LNCaP clone FGC (cell line): ENCODE measurements around the gene GPC5.
"Not testable (repeated sequence)": the region's sequence is repeated elsewhere in the genome, so short reads cannot be mapped to it uniquely, and the experiment has no call there.

ENCODE experiments used
- DNase-seq: peaks from one replicate; pipeline ENCODE4 v3.0.0-alpha.2; 2011; ENCODE audit warnings: low read depth
- H3K4me3 ChIP-seq: 2 replicates; pipeline ENCODE4 v1.5.1; 2011; ENCODE audit warnings: mild to moderate bottlenecking, low read depth, low read length, control low read depth
- TF ChIP-seq, protein P1 (sequence below): IDR thresholded peaks from 2 replicates; pipeline ENCODE4 v1.5.1; 2012; ENCODE audit warnings: mild to moderate bottlenecking; ENCODE audit not compliant: control insufficient read depth, insufficient read depth; ENCODE audit errors: extremely low read depth

Gene GPC5

DNA sequence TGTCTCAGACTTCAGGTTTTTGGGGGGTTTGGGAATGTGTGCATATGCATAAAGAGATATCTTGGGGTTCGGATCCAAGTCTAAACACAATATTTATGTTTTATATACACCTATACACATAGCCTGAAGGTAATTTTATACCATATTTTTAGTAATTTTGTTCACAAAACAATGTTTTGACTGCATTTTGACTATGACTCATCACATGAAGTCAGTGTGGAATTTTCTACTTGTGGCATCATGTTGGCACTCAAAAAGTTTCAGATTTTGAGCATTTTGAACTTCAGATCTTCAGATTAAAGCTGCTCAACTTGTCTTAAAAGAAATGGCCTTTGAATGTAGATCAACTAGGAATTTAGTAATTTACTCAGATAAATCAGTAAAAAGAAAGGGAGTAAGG, 1115.3 kb downstream of the GPC5 start:
- no peak overlapping the region for H3K4me3 ChIP-seq
- DNase-seq, result no peak
- TF ChIP-seq, protein P1, sequence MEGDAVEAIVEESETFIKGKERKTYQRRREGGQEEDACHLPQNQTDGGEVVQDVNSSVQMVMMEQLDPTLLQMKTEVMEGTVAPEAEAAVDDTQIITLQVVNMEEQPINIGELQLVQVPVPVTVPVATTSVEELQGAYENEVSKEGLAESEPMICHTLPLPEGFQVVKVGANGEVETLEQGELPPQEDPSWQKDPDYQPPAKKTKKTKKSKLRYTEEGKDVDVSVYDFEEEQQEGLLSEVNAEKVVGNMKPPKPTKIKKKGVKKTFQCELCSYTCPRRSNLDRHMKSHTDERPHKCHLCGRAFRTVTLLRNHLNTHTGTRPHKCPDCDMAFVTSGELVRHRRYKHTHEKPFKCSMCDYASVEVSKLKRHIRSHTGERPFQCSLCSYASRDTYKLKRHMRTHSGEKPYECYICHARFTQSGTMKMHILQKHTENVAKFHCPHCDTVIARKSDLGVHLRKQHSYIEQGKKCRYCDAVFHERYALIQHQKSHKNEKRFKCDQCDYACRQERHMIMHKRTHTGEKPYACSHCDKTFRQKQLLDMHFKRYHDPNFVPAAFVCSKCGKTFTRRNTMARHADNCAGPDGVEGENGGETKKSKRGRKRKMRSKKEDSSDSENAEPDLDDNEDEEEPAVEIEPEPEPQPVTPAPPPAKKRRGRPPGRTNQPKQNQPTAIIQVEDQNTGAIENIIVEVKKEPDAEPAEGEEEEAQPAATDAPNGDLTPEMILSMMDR, result no peak

DNA sequence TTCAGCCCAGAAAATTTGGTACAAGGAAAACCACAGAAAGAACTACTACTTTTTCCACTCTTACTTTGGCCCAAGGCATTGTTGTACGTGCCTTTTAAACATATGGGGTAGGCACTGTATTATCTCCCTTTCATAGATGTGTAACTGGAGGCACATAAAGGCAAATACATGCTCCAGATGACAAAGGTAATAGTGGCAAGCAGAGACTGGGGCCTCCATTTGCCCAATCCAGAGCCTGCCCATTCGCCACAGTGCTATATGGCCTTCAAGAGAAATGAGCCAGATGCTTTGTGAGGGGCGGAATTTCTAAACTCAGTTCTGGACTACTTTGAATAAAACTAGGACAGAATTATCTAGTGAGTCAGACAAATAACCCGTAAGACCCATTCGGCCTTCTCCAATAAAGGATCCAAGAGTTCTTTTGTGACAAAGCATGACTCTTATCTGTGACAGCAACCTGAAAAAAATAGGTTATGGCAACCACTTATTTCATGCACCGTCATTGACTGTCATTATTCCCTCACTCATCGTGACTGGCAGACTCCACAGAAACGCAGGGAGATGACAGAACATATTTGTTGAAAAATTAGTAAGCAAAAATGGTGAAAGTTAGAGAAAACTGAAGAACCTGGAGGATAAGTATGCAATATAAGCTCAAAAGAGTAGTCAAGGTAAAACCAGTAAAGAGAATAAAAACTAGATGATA, 1116.2 kb downstream of the GPC5 start:
- TF ChIP-seq, protein P1, result no peak
- H3K4me3 ChIP-seq, result no peak overlapping the region
- DNase-seq, result no peak

DNA sequence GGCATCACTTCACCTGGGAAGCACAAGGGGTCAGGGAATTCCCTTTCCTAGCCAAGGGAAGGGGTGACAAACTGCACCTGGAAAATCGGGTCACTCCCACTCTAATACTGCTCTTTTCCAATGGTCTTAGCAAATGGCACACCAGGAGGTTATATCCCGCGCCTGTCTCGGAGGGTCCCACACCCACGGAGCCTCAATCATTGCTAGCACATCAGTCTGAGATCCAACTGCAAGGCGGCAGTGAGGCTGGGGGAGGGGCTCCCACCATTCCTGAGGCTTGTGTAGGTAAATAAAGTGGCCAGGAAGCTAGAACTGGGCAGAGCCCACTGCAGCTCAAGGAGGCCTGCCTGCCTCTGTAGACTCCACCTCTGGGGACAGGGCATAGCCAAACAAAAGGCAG, 1118.5 kb downstream of the GPC5 start:
- not testable (repeated sequence) for H3K4me3 ChIP-seq, DNase-seq

DNA sequence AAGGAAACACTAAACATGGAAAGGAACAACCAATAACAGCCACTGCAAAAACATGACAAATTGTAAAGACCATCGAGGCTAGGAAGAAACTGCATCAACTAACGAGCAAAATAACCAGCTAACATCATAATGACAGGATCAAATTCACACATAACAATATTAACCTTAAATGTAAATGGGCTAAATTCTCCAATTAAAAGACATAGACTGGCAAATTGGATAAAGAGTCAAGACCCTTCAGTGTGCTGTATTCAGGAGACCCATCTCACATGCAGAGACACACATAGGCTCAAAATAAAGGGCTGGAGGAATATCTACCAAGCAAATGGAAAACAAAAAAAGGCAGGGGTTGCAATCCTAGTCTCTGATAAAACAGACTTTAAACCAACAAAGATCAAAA, 1120.2 kb downstream of the GPC5 start:
- H3K4me3 ChIP-seq, DNase-seq: not testable (repeated sequence)

DNA sequence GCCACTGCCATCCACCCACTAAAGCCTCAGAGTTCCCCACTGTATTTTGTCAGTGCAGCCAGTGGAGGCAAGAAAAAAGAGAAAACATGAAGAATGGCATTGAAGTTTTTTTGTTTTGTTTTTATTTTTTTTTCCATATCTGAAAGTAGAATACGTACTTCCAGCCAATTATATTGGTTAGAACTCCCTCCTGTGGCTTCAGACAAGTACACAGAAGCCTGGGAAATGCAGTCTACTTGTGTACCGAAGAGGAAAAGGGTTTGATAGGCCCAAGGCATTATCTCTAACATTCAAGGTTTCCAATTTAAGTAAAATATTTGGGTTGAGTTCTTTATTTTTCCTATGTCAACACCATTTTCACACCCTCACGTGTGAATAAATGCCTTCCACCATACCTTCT, 1131.9 kb downstream of the GPC5 start:
- no peak overlapping the region for H3K4me3 ChIP-seq
- no peak for DNase-seq
- TF ChIP-seq, protein P1, result peak; percentile 35

DNA sequence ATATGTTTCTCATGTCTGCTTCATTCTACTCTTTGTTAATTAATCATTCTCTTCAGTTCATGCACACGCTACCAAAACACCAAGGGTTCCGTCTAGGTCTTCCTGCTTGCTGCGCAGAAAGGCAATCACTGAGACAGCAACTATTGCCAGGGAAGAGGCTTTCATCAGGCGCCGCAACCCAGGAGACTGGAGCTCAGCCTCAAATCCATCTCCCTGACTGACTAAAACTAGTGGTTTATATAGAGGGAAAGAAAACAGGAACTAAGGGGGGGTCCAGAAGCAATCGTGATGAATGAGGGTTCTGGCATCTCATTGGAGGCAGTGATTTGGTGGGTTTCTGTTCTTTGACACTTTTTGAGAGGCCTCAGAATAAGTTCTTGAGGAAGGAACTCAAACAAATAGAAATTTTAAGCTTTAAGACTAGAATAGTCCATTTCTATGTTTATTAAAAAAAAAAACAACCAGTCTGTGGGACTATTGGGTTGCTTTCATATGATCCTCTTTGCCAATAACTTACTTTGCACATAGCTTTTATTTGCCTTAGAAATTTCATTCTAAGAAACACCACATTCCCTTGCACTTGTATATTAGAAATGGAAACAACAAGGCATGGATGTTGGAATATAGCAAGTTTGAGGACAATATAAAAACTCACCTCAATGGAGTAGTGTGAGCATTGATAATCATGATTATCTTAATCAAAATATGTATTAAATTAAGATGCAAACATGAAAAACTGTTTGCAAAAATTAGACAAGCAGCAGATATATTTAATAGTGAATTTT, 1137.0 kb downstream of the GPC5 start:
- no peak for DNase-seq
- no peak overlapping the region for H3K4me3 ChIP-seq
- TF ChIP-seq, protein P1, result no peak

DNA sequence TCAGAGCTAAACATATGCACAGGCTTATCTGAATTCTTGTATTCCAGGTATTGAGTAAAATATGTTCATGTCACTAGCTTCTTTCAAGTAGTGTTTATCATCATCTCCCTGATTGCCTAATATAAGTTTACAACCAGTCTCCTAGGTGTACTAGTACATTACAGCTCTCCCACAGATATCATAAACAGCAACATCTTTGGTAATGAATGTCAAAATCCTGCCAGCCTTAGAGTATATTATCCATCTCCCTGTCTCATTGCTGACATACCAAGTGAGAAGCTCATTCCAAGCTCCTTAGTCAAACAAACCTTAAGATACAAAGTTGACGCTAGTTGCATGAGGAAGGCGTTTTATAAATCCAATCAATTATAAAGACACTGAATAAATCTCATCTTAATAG, 1139.0 kb downstream of the GPC5 start:
- no peak overlapping the region for H3K4me3 ChIP-seq
- TF ChIP-seq, protein P1, result no peak
- DNase-seq, result no peak

DNA sequence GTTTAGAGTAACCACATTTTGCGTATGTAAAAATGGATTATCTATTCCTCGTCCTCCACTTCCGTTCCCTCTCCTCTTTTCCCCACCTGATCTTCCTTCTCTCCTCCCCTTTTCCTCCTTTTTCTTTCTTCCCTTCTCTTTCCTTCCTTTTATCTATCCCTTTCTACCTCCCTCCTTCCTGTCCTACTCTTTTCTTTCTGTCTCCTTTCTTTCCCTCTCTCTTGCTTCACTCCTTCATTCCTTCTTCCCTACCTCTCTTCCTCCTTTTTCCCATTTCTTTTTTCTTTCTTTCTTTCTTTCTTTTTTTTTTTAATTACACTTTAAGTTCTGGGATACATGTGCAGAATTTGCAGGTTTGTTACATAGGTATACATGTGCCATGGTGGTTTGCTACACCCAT, 1139.7 kb downstream of the GPC5 start:
- DNase-seq, result no peak
- TF ChIP-seq, protein P1, result no peak
- no peak overlapping the region for H3K4me3 ChIP-seq

DNA sequence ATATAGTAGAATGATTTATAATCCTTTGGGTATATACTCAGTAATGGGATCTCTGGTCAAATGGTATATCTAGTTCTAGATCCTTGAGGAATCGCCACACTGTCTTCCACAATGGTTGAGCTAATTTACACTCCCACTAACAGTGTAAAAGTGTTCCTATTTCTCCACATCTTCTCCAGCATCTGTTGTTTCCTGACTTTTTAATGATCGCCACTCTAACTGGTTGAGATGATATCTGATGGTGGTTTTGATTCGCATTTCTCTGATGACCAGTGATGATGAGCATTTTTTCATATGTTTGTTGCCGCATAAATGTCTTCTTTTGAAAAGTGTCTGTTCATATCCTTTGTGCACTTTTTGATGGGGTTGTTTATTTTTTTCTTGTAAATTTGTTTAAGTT, 1140.7 kb downstream of the GPC5 start:
- H3K4me3 ChIP-seq, DNase-seq: not testable (repeated sequence)
